ENCODE measurements around the gene RNFT2. TPM values are rescaled to one million over a fixed set of nuclear protein-coding genes. Genes with fewer than 3 reads are reported as not detected.

Gene RNFT2
- total RNA-seq, 1 experiment from 2014 or later, result 10.4 TPM

DNA sequence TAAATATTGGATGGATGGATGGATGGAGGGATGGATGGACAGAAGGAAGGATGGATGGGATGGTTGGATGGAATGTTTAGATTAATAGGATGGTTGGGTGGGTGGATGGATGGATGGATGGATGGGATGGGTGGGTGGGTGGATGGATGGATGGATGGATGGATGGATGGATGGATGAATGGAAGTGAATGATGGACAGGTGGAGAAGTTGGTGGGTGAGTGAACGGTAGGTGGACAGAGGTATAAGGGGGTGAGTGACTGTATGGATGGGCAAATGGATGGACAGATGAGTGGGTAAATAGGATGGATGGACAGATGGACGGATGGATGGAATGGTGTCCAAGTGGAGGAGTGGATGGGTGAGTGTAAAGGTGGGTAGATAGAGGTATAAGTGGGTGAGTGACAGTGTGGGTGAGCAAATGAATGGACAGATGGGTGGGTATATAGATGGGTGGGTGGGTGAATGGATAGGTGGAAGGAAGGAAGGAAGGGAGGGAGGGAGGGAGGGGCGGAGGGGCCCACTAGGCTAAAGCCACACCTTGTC is 101.2 kb downstream of the RNFT2 start:
- Histone ChIP-seq H3K4me3 (no peak overlapping the region), H3K36me3 (no peaks in the 10 kb centered on the region), H3K27me3 (no peaks in the 10 kb centered on the region), H3K9me3 (replicated peaks) (no peaks in the 10 kb centered on the region), H3K27ac (no peak overlapping the region), H3K4me1 (no peaks in the 10 kb centered on the region)
- no peak for DNase-seq

DNA sequence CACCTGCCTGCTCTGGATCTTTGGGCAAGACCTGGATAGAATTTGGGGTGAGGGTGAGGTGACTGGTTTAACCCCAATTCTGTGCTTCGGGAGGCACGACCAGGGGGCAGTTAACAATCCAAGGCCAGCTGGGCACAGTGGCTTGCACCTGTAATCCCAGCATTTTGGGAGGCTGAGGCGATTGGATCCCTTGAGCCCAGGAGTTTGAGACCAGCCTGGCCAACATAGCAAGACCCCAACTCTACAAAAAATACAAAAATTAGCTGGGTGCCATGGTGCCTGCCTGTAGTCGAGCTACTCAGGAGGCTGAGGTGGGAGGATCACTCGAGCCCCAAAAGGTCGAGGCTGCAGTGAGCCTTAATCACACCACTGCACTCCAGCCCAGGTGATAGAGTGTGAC is 105.0 kb downstream of the RNFT2 start:
- H3K9me3 ChIP-seq (replicated peaks), result no peaks in the 10 kb centered on the region
- H3K36me3 ChIP-seq, result no peaks in the 10 kb centered on the region
- H3K4me3 ChIP-seq, result no peak overlapping the region
- no peaks in the 10 kb centered on the region for H3K4me1 ChIP-seq
- no peak overlapping the region for H3K27ac ChIP-seq
- no peak for DNase-seq
- H3K27me3 ChIP-seq, result no peaks in the 10 kb centered on the region

DNA sequence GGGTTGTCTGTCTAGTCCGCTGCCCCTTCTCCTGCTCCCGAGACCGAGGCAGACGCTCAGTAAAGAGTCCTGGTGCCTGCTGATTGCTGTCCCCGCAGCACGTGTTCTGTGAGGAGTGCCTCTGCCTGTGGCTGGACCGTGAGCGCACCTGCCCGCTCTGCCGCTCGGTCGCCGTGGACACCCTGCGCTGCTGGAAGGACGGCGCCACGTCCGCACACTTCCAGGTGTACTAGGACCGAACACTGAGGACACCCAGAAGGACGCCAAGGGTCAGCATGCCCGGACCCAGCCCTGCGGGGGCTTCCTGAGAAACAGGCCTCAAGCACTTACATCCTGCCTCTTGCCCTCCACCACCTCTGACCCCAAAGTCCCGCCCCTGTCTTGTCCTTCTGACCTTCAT is 111.1 kb downstream of the RNFT2 start:
- no peak overlapping the region for H3K4me3 ChIP-seq
- no peaks in the 10 kb centered on the region for H3K36me3 ChIP-seq
- H3K27me3 ChIP-seq, result no peaks in the 10 kb centered on the region
- no peak for DNase-seq
- H3K4me1 ChIP-seq, result no peaks in the 10 kb centered on the region
- no peak overlapping the region for H3K27ac ChIP-seq
- no peaks in the 10 kb centered on the region for H3K9me3 ChIP-seq (replicated peaks)

DNA sequence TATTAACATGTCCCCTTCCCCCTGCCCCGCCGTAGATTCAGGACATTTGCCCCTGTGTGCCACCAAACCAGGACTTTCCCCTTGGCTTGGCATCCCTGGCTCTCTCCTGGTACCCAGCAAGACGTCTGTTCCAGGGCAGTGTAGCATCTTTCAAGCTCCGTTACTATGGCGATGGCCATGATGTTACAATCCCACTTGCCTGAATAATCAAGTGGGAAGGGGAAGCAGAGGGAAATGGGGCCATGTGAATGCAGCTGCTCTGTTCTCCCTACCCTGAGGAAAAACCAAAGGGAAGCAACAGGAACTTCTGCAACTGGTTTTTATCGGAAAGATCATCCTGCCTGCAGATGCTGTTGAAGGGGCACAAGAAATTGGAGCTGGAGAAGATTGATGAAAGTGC is 114.2 kb downstream of the RNFT2 start:
- no peak for DNase-seq
- no peaks in the 10 kb centered on the region for H3K27me3 ChIP-seq
- no peaks in the 10 kb centered on the region for H3K36me3 ChIP-seq
- no peaks in the 10 kb centered on the region for H3K9me3 ChIP-seq (replicated peaks)
- no peak overlapping the region for H3K27ac ChIP-seq
- no peaks in the 10 kb centered on the region for H3K4me1 ChIP-seq
- no peak overlapping the region for H3K4me3 ChIP-seq

DNA sequence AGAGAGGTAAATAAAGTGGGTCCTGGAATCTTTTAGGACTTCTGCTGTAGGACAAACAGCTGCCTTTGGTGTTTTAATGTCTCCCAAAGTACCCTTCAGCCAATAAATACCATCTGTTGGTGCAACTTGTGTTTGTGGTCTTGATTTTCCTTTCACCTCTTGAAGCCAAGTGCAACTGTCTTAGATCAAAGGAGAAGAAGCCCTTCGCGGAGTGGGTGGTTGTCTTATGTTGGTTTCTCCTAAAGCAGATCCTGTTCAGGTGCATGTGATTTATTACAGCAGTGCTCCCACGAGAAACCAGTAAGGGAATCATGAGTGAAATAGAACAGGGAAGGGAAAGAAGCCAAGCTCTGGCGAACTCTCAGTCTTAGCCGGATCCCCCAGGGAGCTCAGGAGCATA is 115.4 kb downstream of the RNFT2 start:
- no peak for DNase-seq
- Histone ChIP-seq H3K27ac (no peak overlapping the region), H3K4me1 (no peaks in the 10 kb centered on the region), H3K9me3 (replicated peaks) (no peaks in the 10 kb centered on the region), H3K27me3 (no peaks in the 10 kb centered on the region), H3K36me3 (no peaks in the 10 kb centered on the region), H3K4me3 (no peak overlapping the region)

DNA sequence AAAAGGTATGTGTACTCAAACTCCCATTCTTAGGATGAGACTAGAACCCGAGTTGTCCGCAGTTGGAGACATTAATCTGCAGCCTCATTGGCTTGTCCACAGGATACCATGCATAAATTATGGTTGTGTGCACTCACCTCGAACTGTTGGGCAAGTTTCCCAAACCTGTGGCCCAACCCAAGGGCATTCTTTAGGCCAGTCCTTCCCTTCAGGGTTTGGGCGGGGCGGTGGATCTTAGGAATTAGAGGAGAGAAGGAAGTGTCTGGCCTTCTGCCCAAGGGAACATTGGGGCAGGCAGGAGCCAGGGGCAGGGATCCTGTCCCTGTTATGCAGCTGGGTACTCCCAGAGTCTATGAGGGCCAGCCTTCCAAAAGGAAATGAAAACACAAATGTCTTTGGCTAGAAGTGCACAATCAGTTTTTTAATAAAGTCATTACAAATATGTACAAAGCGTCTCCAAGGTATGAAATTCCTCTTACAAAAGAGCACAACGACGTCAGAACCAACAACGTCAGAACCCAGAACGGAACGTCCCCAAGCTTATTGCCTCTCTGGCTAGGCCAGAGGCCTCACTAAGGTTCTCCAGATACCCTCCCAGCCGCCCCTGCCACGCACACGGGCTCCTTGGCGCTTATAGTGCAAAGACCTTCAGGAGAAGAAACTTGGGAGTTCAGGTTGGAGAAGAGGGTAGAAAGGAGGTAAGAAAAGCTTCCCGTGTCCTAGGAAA is 117.8 kb downstream of the RNFT2 start:
- no peak for DNase-seq
- H3K4me1 ChIP-seq, result 0 out of 2 replicates have a peak, but pooled peaks cover 3% of the 10 kb centered on the region
- no peak overlapping the region for H3K27ac ChIP-seq

DNA sequence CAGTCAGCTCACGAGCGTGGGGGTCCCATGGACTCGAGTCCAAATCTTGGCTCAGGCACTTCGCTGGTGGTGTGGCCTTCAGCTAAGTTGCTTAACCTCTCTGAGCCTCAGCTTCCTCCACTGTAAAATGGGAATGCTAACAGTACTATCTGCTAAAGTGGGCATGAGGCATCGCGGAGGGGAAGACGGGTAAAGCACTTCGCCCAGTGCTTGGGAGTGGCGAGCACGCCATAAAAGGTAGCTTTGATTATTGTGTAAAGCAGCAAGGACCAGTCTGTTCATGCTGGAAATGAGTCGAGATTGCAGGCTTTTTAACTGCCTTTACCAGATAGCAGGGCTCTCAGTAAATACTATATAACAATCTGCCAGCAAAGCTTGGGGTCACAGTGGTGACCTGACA is 118.6 kb downstream of the RNFT2 start:
- Histone ChIP-seq H3K4me3 (no peak overlapping the region), H3K4me1 (peaks cover 7% of the 10 kb centered on the region; the same call in 1 of the 2 replicates), H3K9me3 (replicated peaks) (no peaks in the 10 kb centered on the region), H3K27me3 (no peaks in the 10 kb centered on the region), H3K36me3 (no peaks in the 10 kb centered on the region), H3K27ac (no peak overlapping the region)
- no peak for DNase-seq

More for the DNA sequence above, 117.8 kb downstream of the RNFT2 start:
- Histone ChIP-seq H3K36me3 (no peaks in the 10 kb centered on the region), H3K4me3 (no peak overlapping the region), H3K9me3 (replicated peaks) (no peaks in the 10 kb centered on the region), H3K27me3 (no peaks in the 10 kb centered on the region)

DNA sequence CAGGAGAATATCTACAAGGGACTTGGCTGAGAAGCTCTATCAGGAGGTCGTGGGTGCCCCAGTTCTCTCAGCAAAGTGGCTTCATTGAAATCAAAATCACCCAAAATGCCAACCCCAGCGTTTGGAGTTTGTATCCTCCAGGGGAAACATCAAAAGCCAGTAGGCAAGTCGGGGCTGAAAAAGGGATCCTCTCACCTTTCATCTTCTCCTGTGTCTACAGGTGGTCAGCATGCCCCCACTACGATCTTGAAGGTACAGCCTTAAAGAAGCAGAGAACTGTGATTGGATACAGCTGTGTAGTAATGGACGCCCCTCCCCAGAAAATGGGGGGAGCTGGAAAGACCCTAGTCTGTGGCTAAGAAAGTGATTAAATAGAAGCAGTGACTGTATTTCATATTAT is 121.0 kb downstream of the RNFT2 start:
- Histone ChIP-seq H3K36me3 (no peaks in the 10 kb centered on the region), H3K4me3 (no peak overlapping the region), H3K27ac (no peak overlapping the region), H3K4me1 (peaks cover 8% of the 10 kb centered on the region; the same call in 1 of the 2 replicates), H3K9me3 (replicated peaks) (no peaks in the 10 kb centered on the region), H3K27me3 (no peaks in the 10 kb centered on the region)
- DNase-seq, result no peak

DNA sequence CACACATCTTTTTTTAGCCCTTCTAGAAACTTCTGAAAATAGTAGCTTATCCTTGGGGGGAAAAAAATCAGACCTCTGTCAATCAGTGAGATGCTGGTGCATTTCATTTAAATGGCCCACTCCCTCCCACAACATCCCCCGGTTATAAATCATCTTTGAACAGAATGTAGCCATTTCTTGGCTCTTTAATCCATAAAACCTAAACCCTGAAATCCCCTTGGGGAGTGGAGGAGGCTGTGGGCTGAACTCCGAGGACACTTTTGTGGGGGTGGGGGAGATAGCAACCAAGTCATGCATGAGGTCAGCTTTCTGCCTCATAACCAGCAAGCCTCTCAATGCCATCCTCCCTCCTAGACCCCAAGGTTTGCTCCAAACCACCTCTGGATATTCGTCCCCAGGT is 122.1 kb downstream of the RNFT2 start:
- Histone ChIP-seq H3K4me3 (no peak overlapping the region), H3K36me3 (no peaks in the 10 kb centered on the region), H3K27me3 (no peaks in the 10 kb centered on the region), H3K9me3 (replicated peaks) (no peaks in the 10 kb centered on the region), H3K27ac (no peak overlapping the region), H3K4me1 (peaks cover 8% of the 10 kb centered on the region; the same call in 1 of the 2 replicates)
- DNase-seq, result no peak

DNA sequence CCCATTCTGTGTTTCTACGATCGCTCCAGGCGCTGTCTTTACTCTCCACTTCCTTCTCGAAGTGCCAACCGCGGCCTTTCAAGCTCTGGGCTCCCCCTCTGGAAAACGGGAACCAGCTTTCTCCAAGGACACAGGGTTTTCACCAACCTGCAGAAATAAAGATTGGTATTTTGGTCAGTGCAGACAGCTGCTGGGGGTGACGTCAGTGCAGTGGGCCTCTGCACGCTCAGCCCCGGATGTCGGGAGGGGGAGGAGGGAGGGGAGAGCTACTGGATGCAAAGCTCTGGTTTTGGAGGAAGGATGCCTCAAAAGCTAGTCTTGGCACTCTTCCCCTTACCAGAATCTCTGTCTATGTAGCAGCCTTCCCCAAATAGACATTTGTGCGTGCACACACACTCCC is 123.2 kb downstream of the RNFT2 start:
- H3K4me1 ChIP-seq, result peaks cover 8% of the 10 kb centered on the region; the same call in 1 of the 2 replicates
- H3K9me3 ChIP-seq (replicated peaks), result no peaks in the 10 kb centered on the region
- DNase-seq, result peak; percentile 84
- no peak overlapping the region for H3K27ac ChIP-seq
- H3K36me3 ChIP-seq, result no peaks in the 10 kb centered on the region
- H3K4me3 ChIP-seq, result peak overlapping the region; percentile 3; the same call in 1 of the 2 replicates
- no peaks in the 10 kb centered on the region for H3K27me3 ChIP-seq

DNA sequence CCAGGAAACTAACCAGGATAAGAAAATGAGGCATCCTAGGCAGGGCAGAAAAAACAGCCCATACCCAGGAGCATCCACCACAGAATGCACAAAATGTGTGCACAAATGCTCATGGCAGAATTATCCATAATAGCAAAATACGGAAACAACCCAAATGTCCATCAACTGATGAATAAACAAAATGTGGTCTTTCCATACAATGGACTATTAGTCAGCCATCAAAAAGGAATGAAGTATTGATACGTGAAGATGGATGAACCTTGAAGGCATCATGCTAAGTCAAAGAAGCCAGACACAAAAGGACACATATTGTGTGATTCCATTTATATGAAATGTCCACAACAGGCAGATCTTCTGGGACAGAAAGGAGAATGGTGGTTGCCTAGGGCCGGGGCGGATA is 124.1 kb downstream of the RNFT2 start:
- Histone ChIP-seq H3K4me3 (no peak overlapping the region), H3K4me1 (peaks cover 8% of the 10 kb centered on the region; the same call in 1 of the 2 replicates), H3K27me3 (no peaks in the 10 kb centered on the region), H3K27ac (no peak overlapping the region), H3K36me3 (no peaks in the 10 kb centered on the region), H3K9me3 (replicated peaks) (no peaks in the 10 kb centered on the region)
- DNase-seq, result no peak

DNA sequence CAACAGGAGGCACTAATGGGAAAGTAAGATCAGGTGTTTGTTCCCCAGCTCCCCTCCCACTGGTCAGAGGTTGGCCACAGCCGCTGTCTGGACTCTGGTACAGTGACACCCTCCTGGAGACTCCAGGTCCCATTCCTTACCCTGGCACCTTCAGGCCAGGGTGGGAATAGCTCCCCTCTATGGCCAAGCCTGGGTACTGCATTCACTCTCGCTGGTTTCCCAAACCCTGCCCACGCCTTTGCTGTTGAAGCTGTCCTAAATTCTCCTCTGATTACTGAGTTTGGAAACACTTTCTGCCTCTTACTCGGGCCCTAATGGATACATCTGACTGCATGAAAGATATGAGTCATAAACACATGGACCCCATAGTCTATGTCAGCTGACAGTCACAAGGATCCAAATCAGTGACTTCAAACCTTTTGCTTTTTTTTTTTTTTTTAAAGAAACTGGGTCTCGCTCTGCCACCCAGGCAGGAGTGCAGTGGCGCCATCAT is 125.2 kb downstream of the RNFT2 start:
- Histone ChIP-seq H3K36me3 (no peaks in the 10 kb centered on the region), H3K27me3 (no peaks in the 10 kb centered on the region), H3K4me3 (no peak overlapping the region), H3K27ac (no peak overlapping the region), H3K4me1 (peaks cover 8% of the 10 kb centered on the region; the same call in 1 of the 2 replicates), H3K9me3 (replicated peaks) (no peaks in the 10 kb centered on the region)
- peak in 1 of 2 experiments; percentile 33 for DNase-seq

DNA sequence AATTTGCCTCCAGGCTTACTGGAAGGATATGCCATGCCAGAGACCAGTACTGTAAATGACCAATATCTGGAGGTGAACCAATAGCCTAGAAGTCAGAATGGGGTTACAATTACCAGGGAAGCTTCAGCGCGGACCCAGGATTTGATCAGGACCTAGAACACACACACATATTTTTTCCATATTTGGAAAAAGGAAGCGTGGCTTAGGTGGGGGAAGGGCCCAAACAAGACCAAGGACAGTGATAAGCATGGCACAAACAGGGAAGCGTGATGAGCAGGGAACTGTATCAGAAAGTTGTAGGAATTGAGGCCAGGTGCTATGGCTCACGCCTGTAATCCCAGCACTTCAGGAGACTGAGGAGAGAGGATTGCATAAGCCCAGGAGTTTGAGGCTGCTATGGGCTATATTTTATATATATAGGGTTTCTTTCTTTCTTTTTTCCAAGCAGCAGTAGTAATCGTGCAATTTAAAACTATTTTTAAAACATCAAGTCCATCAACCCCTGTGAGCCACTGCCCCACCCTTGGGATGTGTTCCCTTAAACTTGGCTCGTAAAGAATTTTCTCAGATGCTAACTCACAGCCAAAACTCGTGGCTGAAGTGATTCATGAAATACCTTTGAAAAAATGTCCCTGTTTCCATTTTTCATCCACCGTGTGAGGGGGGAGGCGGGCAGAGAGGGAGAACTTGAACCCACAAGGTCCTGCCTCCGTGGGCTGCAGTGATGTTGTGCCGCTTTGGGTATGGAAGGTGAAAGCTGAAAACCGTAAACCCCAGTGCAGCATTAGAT is 126.5 kb downstream of the RNFT2 start:
- Histone ChIP-seq H3K27me3 (no peaks in the 10 kb centered on the region), H3K4me3 (no peak overlapping the region), H3K9me3 (replicated peaks) (no peaks in the 10 kb centered on the region), H3K27ac (no peak overlapping the region), H3K36me3 (no peaks in the 10 kb centered on the region), H3K4me1 (peaks cover 8% of the 10 kb centered on the region; the same call in 1 of the 2 replicates)
- no peak for DNase-seq

DNA sequence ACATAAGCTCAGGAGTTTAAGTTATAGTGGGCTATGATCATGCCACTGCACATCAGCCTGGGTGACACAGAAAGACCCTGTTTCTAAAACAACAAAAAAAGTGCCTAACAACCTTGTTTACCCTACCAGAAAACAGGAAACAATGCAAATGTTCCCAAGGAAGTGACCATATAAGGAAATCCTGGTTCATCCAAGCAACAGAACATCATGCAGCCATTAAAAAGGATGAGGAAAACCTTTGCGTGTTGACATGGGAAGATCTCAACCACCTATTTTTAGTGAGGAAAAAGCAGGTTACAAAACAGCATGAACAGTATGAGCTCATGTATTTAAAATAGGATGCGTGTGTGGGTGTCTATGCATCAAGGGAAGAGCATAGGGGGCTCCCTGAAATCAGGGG is 129.4 kb downstream of the RNFT2 start:
- H3K27ac ChIP-seq, result no peak overlapping the region
- no peaks in the 10 kb centered on the region for H3K27me3 ChIP-seq
- H3K4me3 ChIP-seq, result no peak overlapping the region
- DNase-seq, result no peak
- no peaks in the 10 kb centered on the region for H3K36me3 ChIP-seq
- H3K4me1 ChIP-seq, result no peaks in the 10 kb centered on the region
- no peaks in the 10 kb centered on the region for H3K9me3 ChIP-seq (replicated peaks)

DNA sequence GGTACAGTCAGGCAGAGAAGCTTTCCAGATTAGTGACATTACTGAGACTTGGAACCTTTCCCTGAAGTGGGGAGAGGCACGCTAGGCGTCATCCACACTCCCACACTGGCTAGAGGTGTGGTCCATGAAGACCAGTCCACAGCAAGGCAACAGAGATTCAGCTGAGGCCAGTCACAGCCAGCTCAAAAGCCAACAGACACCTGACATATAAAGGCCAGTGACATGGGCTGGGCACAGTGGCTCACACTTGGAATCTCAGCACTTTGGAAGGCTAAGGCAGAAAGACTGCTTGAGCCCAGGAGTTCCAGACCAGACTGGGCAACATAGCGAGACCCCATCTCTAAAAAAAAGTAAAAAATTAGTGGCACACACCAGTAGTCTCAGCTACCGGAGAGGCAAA is 132.2 kb downstream of the RNFT2 start:
- no peak overlapping the region for H3K4me3 ChIP-seq
- no peaks in the 10 kb centered on the region for H3K27me3 ChIP-seq
- no peaks in the 10 kb centered on the region; the same call in 1 of the 2 replicates for H3K9me3 ChIP-seq (replicated peaks)
- H3K4me1 ChIP-seq, result no peaks in the 10 kb centered on the region
- no peaks in the 10 kb centered on the region for H3K36me3 ChIP-seq
- DNase-seq, result no peak
- H3K27ac ChIP-seq, result no peak overlapping the region
